ENCODE measurements around the gene ZNF543.

ZNF543 gene

GRCh38 chr19:57293719-57294118 lies 26.6 kb upstream of the ZNF543 start:
- H3K4me3 ChIP-seq (replicated peaks; ENCODE audit: low read depth, low read length): no peak overlapping the region
- no peak for DNase-seq (ENCODE audit: extremely low read depth, low read depth)
- no peak for TF ChIP-seq CTCF (IDR thresholded peaks at IDR 0.05; ENCODE audit: low read depth, low read length, missing control alignments)

GRCh38 chr19:57302020-57302465 lies 18.2 kb upstream of the ZNF543 start:
- no peak overlapping the region for H3K4me3 ChIP-seq (replicated peaks; ENCODE audit: low read depth, low read length)
- TF ChIP-seq CTCF (IDR thresholded peaks at IDR 0.05; ENCODE audit: low read depth, low read length, missing control alignments): no peak
- DNase-seq (ENCODE audit: extremely low read depth, low read depth): peak; percentile 47

GRCh38 chr19:57302727-57303401 lies 17.4 kb upstream of the ZNF543 start:
- no peak for DNase-seq (ENCODE audit: extremely low read depth, low read depth)
- H3K4me3 ChIP-seq (replicated peaks; ENCODE audit: low read depth, low read length): no peak overlapping the region
- no peak for TF ChIP-seq CTCF (IDR thresholded peaks at IDR 0.05; ENCODE audit: low read depth, low read length, missing control alignments)

GRCh38 chr19:57305056-57305455 lies 15.2 kb upstream of the ZNF543 start:
- TF ChIP-seq CTCF (IDR thresholded peaks at IDR 0.05; ENCODE audit: low read depth, low read length, missing control alignments): no peak
- DNase-seq (ENCODE audit: extremely low read depth, low read depth): no peak
- no peak overlapping the region for H3K4me3 ChIP-seq (replicated peaks; ENCODE audit: low read depth, low read length)

GRCh38 chr19:57308514-57308913 lies 11.8 kb upstream of the ZNF543 start:
- DNase-seq (ENCODE audit: extremely low read depth, low read depth): no peak
- H3K4me3 ChIP-seq (replicated peaks; ENCODE audit: low read depth, low read length): no peak overlapping the region
- no peak for TF ChIP-seq CTCF (IDR thresholded peaks at IDR 0.05; ENCODE audit: low read depth, low read length, missing control alignments)

- DNase-seq (ENCODE audit: extremely low read depth, low read depth): no peak
- no peak overlapping the region for H3K4me3 ChIP-seq (replicated peaks; ENCODE audit: low read depth, low read length)
- no peak for TF ChIP-seq CTCF (IDR thresholded peaks at IDR 0.05; ENCODE audit: low read depth, low read length, missing control alignments)
Measured at GRCh38 chr19:57310792-57311191, 9.5 kb upstream of the ZNF543 start.

GRCh38 chr19:57314146-57314545 lies 6.1 kb upstream of the ZNF543 start:
- H3K4me3 ChIP-seq (replicated peaks; ENCODE audit: low read depth, low read length): no peak overlapping the region
- TF ChIP-seq CTCF (IDR thresholded peaks at IDR 0.05; ENCODE audit: low read depth, low read length, missing control alignments): no peak
- no peak for DNase-seq (ENCODE audit: extremely low read depth, low read depth)
